K562 (cell line): ENCODE data around the gene SHLD2. TPM values are rescaled to one million over a fixed set of nuclear protein-coding genes. Genes with fewer than 3 reads are reported as not detected.

ENCODE experiments used
- ATAC-seq: fragments of 200-7000 bp; cut with Tn5 transposase; 3 replicates; pipeline ENCODE4 v1.9.1; 2020; ENCODE audit warnings: moderate library complexity
- BruUV-seq: library from RNA; stranded (reverse); fragments of 400-500 nt; replicated peaks from 2 replicates; lab custom pipeline; 2021; lab: Mats Ljungman, UMichigan
- CTCF ChIA-PET: fragments of 300-600 bp; formaldehyde crosslinking; extraction: SDS; loops from one replicate; lab custom pipeline; 2021; ENCODE audit warnings: low intra/inter-chr PET ratio; lab: Yijun Ruan, JAX
- POLR2A ChIA-PET: fragments of 300-600, 350-650 bp; sonication (Branson Sonifier 250); formaldehyde crosslinking; extraction: SDS; loops from one replicate; lab custom pipeline; 2021; ENCODE audit warnings: antibody characterized with exemption, inconsistent platforms; lab: Yijun Ruan, JAX
- DNase-seq, 4 experiments: peaks; one replicate each; pipeline versions ENCODE4 v3.0.0 to v3.0.0-alpha.2; 2011 to 2018; ENCODE audit warnings: low spot score in 3 of 4, mixed read lengths in 3 of 4; ENCODE audit errors: extremely low read depth in 1 of 4
- FAIRE-seq: peaks from 2 replicates; lab custom pipeline; 2011; peaks lifted over from hg19 to GRCh38; lab: Jason Lieb, UNC
- H2AFZ ChIP-seq: 2 replicates; pipeline ENCODE4 v1.6.0; 2011; ENCODE audit warnings: low read depth, low read length, control low read depth, inconsistent platforms
- H3K27ac ChIP-seq: fragments of 200-600 bp; 3 replicates; pipeline ENCODE4 v1.8.0; 2011; ENCODE audit warnings: low read depth, mild to moderate bottlenecking, control low read depth, inconsistent platforms, low read length, moderate library complexity, mixed read lengths; ENCODE audit errors: extremely low read depth
- H3K27me3 ChIP-seq, 2 experiments: fragments of 300-600 bp in 1 of 2; 2 replicates in 1 of 2; 3 replicates in 1 of 2; pipeline versions ENCODE4 v1.6.0 to v1.8.0; 2011; ENCODE audit warnings: inconsistent platforms in 2 of 2, low read length in 2 of 2, mild to moderate bottlenecking in 1 of 2, mixed read lengths in 1 of 2, moderate library complexity in 1 of 2; ENCODE audit not compliant: control insufficient read depth in 2 of 2, insufficient read depth in 2 of 2
- H3K36me3 ChIP-seq: fragments of 300-600 bp; 3 replicates; pipeline ENCODE4 v1.8.0; 2011; ENCODE audit warnings: mild to moderate bottlenecking, low read length, inconsistent platforms; ENCODE audit not compliant: control insufficient read depth, insufficient read depth
- H3K4me1 ChIP-seq, 2 experiments: fragments of 200-600 bp in 1 of 2; replicated peaks in 1 of 2; 2 replicates in 1 of 2; 3 replicates in 1 of 2; pipeline versions ENCODE4 v1.5.1 to v1.8.0; 2011; ENCODE audit warnings: inconsistent platforms in 2 of 2, low read length in 2 of 2, mild to moderate bottlenecking in 1 of 2, mixed read lengths in 1 of 2, moderate library complexity in 1 of 2; ENCODE audit not compliant: control insufficient read depth in 2 of 2, insufficient read depth in 2 of 2
- H3K4me2 ChIP-seq: 2 replicates; pipeline ENCODE4 v1.6.1; 2011; ENCODE audit warnings: low read length, control low read depth, inconsistent platforms, mixed read lengths; ENCODE audit not compliant: insufficient read depth
- H3K4me3 ChIP-seq: fragments of 200-600 bp; sonication (generic), shearing (Covaris generic); 2 replicates; pipeline ENCODE4 v1.5.1; 2016; ENCODE audit warnings: control low read depth, inconsistent platforms
- H3K79me2 ChIP-seq: fragments of 200-600 bp; 3 replicates; pipeline ENCODE4 v1.8.0; 2011; ENCODE audit warnings: low read length, inconsistent platforms; ENCODE audit not compliant: control insufficient read depth, insufficient read depth
- H3K9ac ChIP-seq, 2 experiments: 2 replicates each; pipeline versions ENCODE4 v1.6.0 to v1.6.1; 2011; ENCODE audit warnings: low read depth in 2 of 2, low read length in 2 of 2, control low read depth in 1 of 2, inconsistent platforms in 1 of 2, mild to moderate bottlenecking in 1 of 2, mixed read lengths in 1 of 2; ENCODE audit not compliant: insufficient read depth in 1 of 2
- H3K9me1 ChIP-seq: one replicate; pipeline ENCODE4 v1.6.0; 2011; ENCODE audit warnings: inconsistent platforms, mild to moderate bottlenecking, low read length, moderate library complexity; ENCODE audit not compliant: control insufficient read depth, insufficient read depth
- H3K9me3 ChIP-seq: replicated peaks from 2 replicates; pipeline ENCODE4 v1.5.1; 2011; ENCODE audit warnings: low read depth, low read length, inconsistent platforms; ENCODE audit not compliant: control insufficient read depth, insufficient read depth
- H4K20me1 ChIP-seq: replicated peaks from 2 replicates; pipeline ENCODE4 v1.6.1; 2011; ENCODE audit warnings: low read length, inconsistent platforms, mixed read lengths; ENCODE audit not compliant: control insufficient read depth, insufficient read depth
- CHD4 ChIP-seq: fragments of 200-600 bp; sonication (generic); IDR thresholded peaks from 3 replicates; pipeline ENCODE4 v1.6.1; 2012; ENCODE audit warnings: low read depth, mild to moderate bottlenecking, mixed read lengths, low read length, inconsistent platforms; ENCODE audit not compliant: insufficient read depth, insufficient replicate concordance, poor library complexity, severe bottlenecking
- HNRNPLL ChIP-seq: fragments of 200-400 bp; formaldehyde crosslinking; IDR thresholded peaks from 2 replicates; pipeline ENCODE4 v1.6.1; 2017; ENCODE audit warnings: low read length, low read depth, mild to moderate bottlenecking; ENCODE audit not compliant: poor library complexity, severe bottlenecking
- IRF9 ChIP-seq: fragments of 450-650 bp; IDR thresholded peaks from 2 replicates; pipeline ENCODE4 v1.6.1; 2016; ENCODE audit warnings: missing biosample characterization, missing genetic modification characterization
- SMAD3 ChIP-seq: fragments of 450-650 bp; formaldehyde crosslinking; conservative IDR thresholded peaks from 2 replicates; pipeline ENCODE4 v1.4.0; 2020; ENCODE audit warnings: mild to moderate bottlenecking
- SMARCA4 ChIP-seq: fragments of 450-650 bp; IDR thresholded peaks from 2 replicates; pipeline ENCODE4 v1.6.1; 2016
- SMARCB1 ChIP-seq: IDR thresholded peaks from 2 replicates; pipeline ENCODE4 v1.6.1; 2011; ENCODE audit warnings: improper control_type of control experiment, low read depth; ENCODE audit not compliant: insufficient read length
- TEAD4 ChIP-seq, 2 experiments: sonication (generic) in 1 of 2; formaldehyde crosslinking in 1 of 2; IDR thresholded peaks; 2 replicates each; pipeline versions ENCODE4 v1.6.1 to v1.8.0; 2012 to 2022; ENCODE audit warnings: borderline replicate concordance in 1 of 2, inconsistent platforms in 1 of 2, low read length in 1 of 2, mild to moderate bottlenecking in 1 of 2, missing genetic modification reagents in 1 of 2
- WGBS: fragments of 100-300 bp; shearing (Covaris generic); methylation state at CpG from one replicate; pipeline ENCODE4 v1.1.6; 2016; ENCODE audit warnings: low coverage, mixed read lengths; ENCODE audit not compliant: insufficient coverage; ENCODE audit errors: missing lambda C conversion rate; 5-methylcytosine and 5-hydroxymethylcytosine counted together
- in situ Hi-C: fragments of 300-500 bp; cut with MboI; formaldehyde crosslinking; loops from 4 replicates; pipeline ENCODE4 v1.15.0; 2018; ENCODE audit warnings: inconsistent platforms, mixed read lengths
- intact Hi-C: fragments of 100-400 bp; cut with micrococcal nuclease; formaldehyde crosslinking; loops from 2 replicates; pipeline ENCODE4 v1.14.2; 2022
- polyA plus RNA-seq, 8 experiments: library from polyadenylated mRNA; depleted of rRNA in 4 of 8; stranded (reverse) in 5 of 8; unstranded in 3 of 8; fragments of >200 nt; fragmentation: Nextera tagmentation in 2 of 8; fragmentation: Illumina TruSeq in 1 of 8; extraction: Ambion mirVana in 2 of 8; extraction: Trizol in 1 of 8; gene quantifications; 2 replicates each; pipeline versions ENCODE4 v1.2.1 to v1.2.3, GENCODE V29; 2011 to 2014; ENCODE audit warnings: inconsistent platforms in 1 of 8, missing spikeins in 1 of 8
- total RNA-seq, 7 experiments: library from RNA; depleted of rRNA in 6 of 7; stranded (reverse); fragments of >200 nt in 6 of 7; fragmentation: Illumina TruSeq in 2 of 7; extraction: Trizol in 2 of 7; gene quantifications; 2 replicates each; pipeline versions ENCODE4 v1.2.1 to v1.2.3, GENCODE V29; 2011 to 2021; ENCODE audit warnings: low replicate concordance in 1 of 7
- TF ChIP-seq, protein P1 (sequence below): fragments of 450-650 bp; formaldehyde crosslinking; IDR thresholded peaks from 2 replicates; pipeline ENCODE4 v1.4.0; 2022; ENCODE audit warnings: missing genetic modification characterization

SHLD2 gene
- total and polyA plus RNA-seq, 9 of the 15 experiments (the other 6 are each of a cell fraction or from before 2014, with no cell fraction given), result 21.6 to 51.2 (median 39.4) TPM

- ATAC-seq (no peak), FAIRE-seq (no peak), DNase-seq (no peak)
- WGBS, result 87% methylated on average over 7 of the region's 7 CpGs
- in situ Hi-C loops (no loop called here), intact Hi-C loops (no loop called here)
- Histone ChIP-seq H2AFZ (no peak overlapping the region), H3K79me2 (no peaks in the 10 kb centered on the region), H3K9ac (no peak overlapping the region), H3K27ac (no peak overlapping the region), H3K4me1 (no peaks in the 10 kb centered on the region), H3K4me3 (no peak overlapping the region), H3K36me3 (peaks cover 78% of the 10 kb centered on the region; the same call in 2 of the 3 replicates), H3K9me1 (no peaks in the 10 kb centered on the region), H4K20me1 (no peaks in the 10 kb centered on the region), H3K9me3 (no peaks in the 10 kb centered on the region), H3K4me2 (no peak overlapping the region), H3K27me3 (no peaks in the 10 kb centered on the region)
- CTCF ChIA-PET, result no interaction called here
- no TSS peak for BruUV-seq
- POLR2A ChIA-PET, result interaction anchor here (0.6 to 1.1 kb wide), 2 partner anchors 24 to 369 kb away, joined by 3 to 4 read pairs; no protein-coding TSS in a partner anchor
- TF ChIP-seq SMARCB1, result no peak
- no peak for TF ChIP-seq SMARCA4
- TF ChIP-seq TEAD4 (IDR thresholded peaks at IDR 0.05; ENCODE audit: low read length), result no peak
- TF ChIP-seq TEAD4 (CRISPR knock-in tag; IDR thresholded peaks at IDR 0.05; ENCODE audit: borderline replicate concordance), result no peak
- TF ChIP-seq CHD4, result no peak
- TF ChIP-seq HNRNPLL, result no peak
- no peak for TF ChIP-seq IRF9
- TF ChIP-seq, protein P1, sequence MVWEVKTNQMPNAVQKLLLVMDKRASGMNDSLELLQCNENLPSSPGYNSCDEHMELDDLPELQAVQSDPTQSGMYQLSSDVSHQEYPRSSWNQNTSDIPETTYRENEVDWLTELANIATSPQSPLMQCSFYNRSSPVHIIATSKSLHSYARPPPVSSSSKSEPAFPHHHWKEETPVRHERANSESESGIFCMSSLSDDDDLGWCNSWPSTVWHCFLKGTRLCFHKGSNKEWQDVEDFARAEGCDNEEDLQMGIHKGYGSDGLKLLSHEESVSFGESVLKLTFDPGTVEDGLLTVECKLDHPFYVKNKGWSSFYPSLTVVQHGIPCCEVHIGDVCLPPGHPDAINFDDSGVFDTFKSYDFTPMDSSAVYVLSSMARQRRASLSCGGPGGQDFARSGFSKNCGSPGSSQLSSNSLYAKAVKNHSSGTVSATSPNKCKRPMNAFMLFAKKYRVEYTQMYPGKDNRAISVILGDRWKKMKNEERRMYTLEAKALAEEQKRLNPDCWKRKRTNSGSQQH, result no peak
- TF ChIP-seq SMAD3 (CRISPR knock-in tag), result no peak
Observed at GRCh38 chr10:87053577-87054181, 41.3 kb upstream of the SHLD2 start.
